OCI-LY3 (cell line): ENCODE data around the gene NSD1.
"Not testable (repeated sequence)": the region's sequence is repeated elsewhere in the genome, so short reads cannot be mapped to it uniquely, and the experiment has no call there.

ENCODE experiments used
- H2AFZ ChIP-seq: fragments of 200-600, 300-600 bp; shearing (Covaris generic); 2 replicates; pipeline ENCODE4 v1.6.0; 2014; ENCODE audit warnings: antibody characterized with exemption, low read depth, low read length
- H3K27ac ChIP-seq: fragments of 200-600, 300-600 bp; sonication (generic); 2 replicates; pipeline ENCODE4 v1.5.1; 2014; ENCODE audit warnings: mild to moderate bottlenecking, low read length, moderate library complexity, mixed read lengths
- H3K27me3 ChIP-seq: fragments of 200-600, 300-600 bp; sonication (generic); 2 replicates; pipeline ENCODE4 v1.6.1; 2014; ENCODE audit warnings: low read depth, low read length, mixed read lengths
- H3K36me3 ChIP-seq: fragments of 200-600, 300-600 bp; sonication (generic); replicated peaks from 2 replicates; pipeline ENCODE3; 2014; ENCODE audit warnings: low read depth, low read length, mixed read lengths
- H3K4me1 ChIP-seq: fragments of 300-600, 200-600 bp; sonication (generic); 2 replicates; pipeline ENCODE4 v1.6.1; 2014; ENCODE audit warnings: low read length, mixed read lengths
- H3K4me2 ChIP-seq: fragments of 200-600, 300-600 bp; sonication (generic); 2 replicates; pipeline ENCODE4 v1.6.1; 2014; ENCODE audit warnings: low read length, mixed read lengths
- H3K4me3 ChIP-seq: fragments of 300-600, 200-600 bp; sonication (generic); 2 replicates; pipeline ENCODE4 v1.5.1; 2014; ENCODE audit warnings: antibody characterized with exemption, mild to moderate bottlenecking, low read length, moderate library complexity
- H3K79me2 ChIP-seq: fragments of 300-600, 200-600 bp; shearing (Covaris generic); 2 replicates; pipeline ENCODE4 v1.6.1; 2014; ENCODE audit warnings: mild to moderate bottlenecking, low read length, mixed read lengths
- H3K9ac ChIP-seq: fragments of 300-600, 200-600 bp; shearing (Covaris generic); 2 replicates; pipeline ENCODE4 v1.6.0; 2014; ENCODE audit warnings: mild to moderate bottlenecking, low read length, moderate library complexity
- H3K9me3 ChIP-seq: fragments of 200-600, 300-600 bp; shearing (Covaris generic); 2 replicates; pipeline ENCODE4 v1.6.1; 2014; ENCODE audit warnings: low read length, mixed read lengths; ENCODE audit not compliant: insufficient read depth
- H4K20me1 ChIP-seq: fragments of 200-600, 300-600 bp; sonication (generic); 2 replicates; pipeline ENCODE4 v1.6.1; 2016; ENCODE audit warnings: low read length, mixed read lengths; ENCODE audit not compliant: insufficient read depth
- EZH2phosphoT487 ChIP-seq: fragments of 200-600 bp; shearing (Covaris generic); IDR thresholded peaks from 2 replicates; pipeline ENCODE4 v1.6.1; 2018; ENCODE audit warnings: antibody characterized with exemption, mixed run types, low read depth
- TF ChIP-seq, protein P1 (sequence below): fragments of 200-600, 300-600 bp; sonication (generic); IDR thresholded peaks from 2 replicates; pipeline ENCODE4 v1.5.1; 2014; ENCODE audit warnings: antibody characterized with exemption, low read length, low read depth

Gene NSD1

DNA sequence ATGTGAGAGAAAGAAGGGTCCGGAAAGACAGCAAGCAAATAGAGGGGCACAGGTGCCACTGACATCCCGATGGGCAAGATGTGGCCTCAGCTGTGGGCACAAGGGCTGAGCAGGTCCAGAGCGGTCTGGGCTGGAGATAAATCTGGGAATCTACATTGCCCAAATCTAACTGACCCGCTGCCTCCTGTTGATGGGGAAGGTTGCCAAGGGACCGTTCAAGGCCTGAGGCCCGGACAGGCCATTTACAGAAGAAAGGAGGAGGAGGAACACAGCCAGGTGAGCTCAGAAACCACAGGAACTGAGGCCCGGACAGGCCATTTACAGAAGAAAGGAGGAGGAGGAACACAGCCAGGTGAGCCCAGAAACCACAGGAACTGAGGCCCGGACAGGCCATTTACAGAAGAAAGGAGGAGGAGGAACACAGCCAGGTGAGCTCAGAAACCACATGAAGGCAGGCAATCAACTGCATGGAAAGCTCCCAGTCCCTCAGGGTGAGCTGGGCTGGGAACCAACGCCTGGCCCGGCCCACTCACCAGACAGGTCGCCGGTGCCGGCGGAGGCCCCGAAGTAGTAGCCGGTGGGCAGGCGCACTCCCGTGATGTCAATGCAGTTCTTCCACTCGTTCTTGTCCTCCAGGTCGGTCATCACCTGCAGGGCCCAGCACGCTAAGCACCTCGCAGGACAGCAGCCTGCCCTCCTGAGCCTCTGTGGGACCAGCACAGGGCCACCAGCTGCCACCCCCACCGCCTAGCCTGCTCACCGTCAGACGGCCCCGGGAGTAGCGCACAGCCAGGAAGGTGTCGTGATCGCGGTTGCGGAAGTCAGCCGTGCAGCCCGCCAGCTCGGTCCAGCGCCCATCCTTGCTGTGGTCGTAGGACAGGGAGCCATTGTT, 203.3 kb downstream of the NSD1 start:
- no peak overlapping the region for H2AFZ ChIP-seq
- TF ChIP-seq EZH2phosphoT487 = no peak
- no peaks in the 10 kb centered on the region for H3K4me1 ChIP-seq
- no peak overlapping the region for H3K27ac ChIP-seq
- no peaks in the 10 kb centered on the region for H3K27me3 ChIP-seq
- H4K20me1 ChIP-seq = 0 out of 2 replicates have a peak, but pooled peaks cover 3% of the 10 kb centered on the region
- no peak overlapping the region for H3K4me2 ChIP-seq
- peaks cover 60% of the 10 kb centered on the region for H3K36me3 ChIP-seq
- no peak overlapping the region for H3K4me3 ChIP-seq
- peaks cover 8% of the 10 kb centered on the region; the same call in 1 of the 2 replicates for H3K79me2 ChIP-seq
- no peaks in the 10 kb centered on the region for H3K9me3 ChIP-seq
- H3K9ac ChIP-seq = no peak overlapping the region

DNA sequence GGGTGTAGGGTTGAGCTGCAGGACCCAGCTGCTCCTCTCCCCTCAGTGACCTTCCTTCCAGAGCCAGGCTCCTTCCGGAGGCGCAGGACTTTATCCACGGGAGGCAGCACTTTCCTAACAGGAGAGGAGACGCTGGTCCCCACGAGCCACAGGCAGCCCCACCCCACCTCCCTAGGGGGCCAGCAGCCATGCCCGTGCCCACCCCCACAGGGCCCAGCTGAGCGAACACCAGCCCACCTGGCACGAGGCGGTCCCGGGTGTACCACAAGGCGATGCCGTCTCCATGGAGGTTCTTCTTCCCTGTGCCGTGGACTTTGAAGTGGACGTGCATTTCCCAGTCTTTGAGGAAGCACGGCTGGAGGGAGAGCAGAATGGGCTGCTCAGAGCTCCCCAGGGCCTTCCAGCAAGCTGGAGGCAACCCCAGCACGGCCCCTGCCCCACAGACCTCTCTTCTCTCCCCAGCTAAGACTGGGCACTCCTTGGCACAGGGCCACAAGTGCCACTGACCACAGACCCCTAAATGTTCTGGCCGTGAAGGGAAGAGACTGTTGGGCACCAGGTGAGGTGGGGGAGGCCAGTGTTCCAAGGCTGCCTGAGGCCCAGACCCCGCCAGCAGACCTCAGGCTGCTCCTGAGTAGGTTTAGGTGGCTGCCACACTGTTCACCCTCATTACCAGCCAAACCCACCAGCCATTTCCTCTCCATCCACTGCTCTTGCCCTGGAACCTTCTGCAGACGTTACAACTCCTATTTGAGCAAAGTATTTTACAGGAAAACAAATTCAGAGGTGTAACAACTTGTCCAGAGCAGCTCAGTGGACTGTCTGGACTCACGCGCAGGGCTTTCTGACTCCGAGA, 204.9 kb downstream of the NSD1 start:
- H3K27ac ChIP-seq = no peak overlapping the region
- H4K20me1 ChIP-seq = peaks cover 5% of the 10 kb centered on the region; the same call in 1 of the 2 replicates
- H3K9ac ChIP-seq = no peak overlapping the region
- TF ChIP-seq, protein P1, sequence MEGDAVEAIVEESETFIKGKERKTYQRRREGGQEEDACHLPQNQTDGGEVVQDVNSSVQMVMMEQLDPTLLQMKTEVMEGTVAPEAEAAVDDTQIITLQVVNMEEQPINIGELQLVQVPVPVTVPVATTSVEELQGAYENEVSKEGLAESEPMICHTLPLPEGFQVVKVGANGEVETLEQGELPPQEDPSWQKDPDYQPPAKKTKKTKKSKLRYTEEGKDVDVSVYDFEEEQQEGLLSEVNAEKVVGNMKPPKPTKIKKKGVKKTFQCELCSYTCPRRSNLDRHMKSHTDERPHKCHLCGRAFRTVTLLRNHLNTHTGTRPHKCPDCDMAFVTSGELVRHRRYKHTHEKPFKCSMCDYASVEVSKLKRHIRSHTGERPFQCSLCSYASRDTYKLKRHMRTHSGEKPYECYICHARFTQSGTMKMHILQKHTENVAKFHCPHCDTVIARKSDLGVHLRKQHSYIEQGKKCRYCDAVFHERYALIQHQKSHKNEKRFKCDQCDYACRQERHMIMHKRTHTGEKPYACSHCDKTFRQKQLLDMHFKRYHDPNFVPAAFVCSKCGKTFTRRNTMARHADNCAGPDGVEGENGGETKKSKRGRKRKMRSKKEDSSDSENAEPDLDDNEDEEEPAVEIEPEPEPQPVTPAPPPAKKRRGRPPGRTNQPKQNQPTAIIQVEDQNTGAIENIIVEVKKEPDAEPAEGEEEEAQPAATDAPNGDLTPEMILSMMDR = no peak
- no peak for TF ChIP-seq EZH2phosphoT487
- no peaks in the 10 kb centered on the region for H3K4me1 ChIP-seq
- H3K4me2 ChIP-seq = no peak overlapping the region
- H3K27me3 ChIP-seq = no peaks in the 10 kb centered on the region
- no peaks in the 10 kb centered on the region for H3K9me3 ChIP-seq
- no peak overlapping the region for H3K4me3 ChIP-seq
- peaks cover 12% of the 10 kb centered on the region for H3K79me2 ChIP-seq
- no peak overlapping the region for H2AFZ ChIP-seq
- peaks cover 58% of the 10 kb centered on the region for H3K36me3 ChIP-seq

DNA sequence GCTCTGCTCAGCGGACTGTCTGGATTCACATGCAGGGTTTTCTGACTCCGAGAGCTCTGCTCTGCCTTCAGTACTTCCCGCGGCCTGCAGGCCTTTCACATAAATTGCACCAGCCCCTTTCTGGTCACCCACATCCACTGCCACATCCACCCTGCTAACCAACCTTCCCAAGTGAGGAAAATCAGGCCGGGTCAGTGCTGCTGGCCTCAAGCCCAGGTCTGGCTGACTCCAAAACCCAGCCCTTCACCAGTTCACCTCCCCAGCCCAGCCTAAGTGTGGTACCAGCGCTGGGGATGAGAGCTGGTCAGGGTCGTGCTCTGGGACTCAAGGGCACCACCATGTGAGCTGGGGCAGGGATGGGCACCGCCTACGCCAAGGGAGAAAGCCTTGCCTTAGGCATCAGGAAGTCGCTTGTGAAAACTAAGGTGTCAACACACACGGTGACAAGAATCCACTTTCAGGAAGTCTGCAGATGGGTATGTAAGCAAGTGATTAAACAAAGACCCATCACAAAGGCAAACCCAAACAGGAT, 205.6 kb downstream of the NSD1 start:
- Histone ChIP-seq H3K9ac (no peak overlapping the region), H3K4me1 (no peaks in the 10 kb centered on the region), H3K27ac (no peak overlapping the region), H3K27me3 (no peaks in the 10 kb centered on the region), H3K4me3 (no peak overlapping the region), H3K9me3 (no peaks in the 10 kb centered on the region), H4K20me1 (peaks cover 7% of the 10 kb centered on the region; the same call in 1 of the 2 replicates), H3K79me2 (peaks cover 16% of the 10 kb centered on the region), H3K36me3 (peaks cover 53% of the 10 kb centered on the region), H3K4me2 (no peak overlapping the region), H2AFZ (no peak overlapping the region)
- TF ChIP-seq EZH2phosphoT487 = no peak
- TF ChIP-seq, protein P1 = no peak

DNA sequence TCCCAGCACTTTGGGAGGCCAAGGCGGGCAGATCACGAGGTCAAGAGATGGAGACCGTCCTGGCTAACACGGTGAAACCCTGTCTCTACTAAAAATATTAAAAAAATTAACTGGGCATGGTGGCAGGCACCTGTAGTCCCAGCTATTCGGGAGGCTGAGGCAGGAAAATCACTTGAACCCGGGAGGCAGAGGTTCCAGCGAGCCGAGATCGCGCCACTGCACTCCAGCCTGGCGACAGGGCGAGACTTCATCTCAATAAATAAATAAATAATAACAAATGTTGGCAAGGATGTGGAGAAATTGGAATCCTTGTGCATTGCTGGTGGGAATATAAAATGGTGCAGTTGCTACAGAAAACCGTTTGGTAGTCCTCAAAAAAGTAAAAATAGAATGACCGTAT, 209.4 kb downstream of the NSD1 start:
- H3K36me3 ChIP-seq = peaks cover 32% of the 10 kb centered on the region
- not testable (repeated sequence) for H3K4me3 ChIP-seq, H3K9me3 ChIP-seq, H3K27ac ChIP-seq, H2AFZ ChIP-seq, H3K4me1 ChIP-seq, H3K27me3 ChIP-seq, H3K4me2 ChIP-seq, H3K9ac ChIP-seq
- peaks cover 47% of the 10 kb centered on the region for H3K79me2 ChIP-seq
- H4K20me1 ChIP-seq = peaks cover 13% of the 10 kb centered on the region; the same call in 1 of the 2 replicates
